ENCODE data around the gene MARK3. TPM values are rescaled to one million over a fixed set of nuclear protein-coding genes. Genes with fewer than 3 reads are reported as not detected.
"Not testable (repeated sequence)": the region's sequence is repeated elsewhere in the genome, so short reads cannot be mapped to it uniquely, and the experiment has no call there.

The MARK3 gene
- total RNA-seq, 4 donors from 2014 or later: 78.8 to 133 (median 121) TPM

- TF ChIP-seq, protein P1, sequence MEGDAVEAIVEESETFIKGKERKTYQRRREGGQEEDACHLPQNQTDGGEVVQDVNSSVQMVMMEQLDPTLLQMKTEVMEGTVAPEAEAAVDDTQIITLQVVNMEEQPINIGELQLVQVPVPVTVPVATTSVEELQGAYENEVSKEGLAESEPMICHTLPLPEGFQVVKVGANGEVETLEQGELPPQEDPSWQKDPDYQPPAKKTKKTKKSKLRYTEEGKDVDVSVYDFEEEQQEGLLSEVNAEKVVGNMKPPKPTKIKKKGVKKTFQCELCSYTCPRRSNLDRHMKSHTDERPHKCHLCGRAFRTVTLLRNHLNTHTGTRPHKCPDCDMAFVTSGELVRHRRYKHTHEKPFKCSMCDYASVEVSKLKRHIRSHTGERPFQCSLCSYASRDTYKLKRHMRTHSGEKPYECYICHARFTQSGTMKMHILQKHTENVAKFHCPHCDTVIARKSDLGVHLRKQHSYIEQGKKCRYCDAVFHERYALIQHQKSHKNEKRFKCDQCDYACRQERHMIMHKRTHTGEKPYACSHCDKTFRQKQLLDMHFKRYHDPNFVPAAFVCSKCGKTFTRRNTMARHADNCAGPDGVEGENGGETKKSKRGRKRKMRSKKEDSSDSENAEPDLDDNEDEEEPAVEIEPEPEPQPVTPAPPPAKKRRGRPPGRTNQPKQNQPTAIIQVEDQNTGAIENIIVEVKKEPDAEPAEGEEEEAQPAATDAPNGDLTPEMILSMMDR (IDR thresholded peaks at IDR 0.05): no peak
- ATAC-seq (ENCODE audit: low FRiP score) (no peak), DNase-seq (ENCODE audit: low spot score) (no peak)
These were observed 118.1 kb downstream of the MARK3 start for GRCh38 chr14:103503296-103503695.

GRCh38 chr14:103504991-103505565 lies 119.9 kb downstream of the MARK3 start:
- no peak for DNase-seq (ENCODE audit: low spot score)
- TF ChIP-seq, protein P1 (IDR thresholded peaks at IDR 0.05): no peak
- ATAC-seq (ENCODE audit: low FRiP score): no peak

GRCh38 chr14:103507751-103508150 lies 122.5 kb downstream of the MARK3 start:
- TF ChIP-seq, protein P1 (IDR thresholded peaks at IDR 0.05): no peak
- ATAC-seq (ENCODE audit: low FRiP score) (no peak), DNase-seq (ENCODE audit: low spot score) (no peak)

GRCh38 chr14:103508521-103509329 lies 123.5 kb downstream of the MARK3 start:
- ATAC-seq (ENCODE audit: low FRiP score) (no peak), DNase-seq (ENCODE audit: low spot score) (no peak)
- TF ChIP-seq, protein P1 (IDR thresholded peaks at IDR 0.05): no peak

DNA sequence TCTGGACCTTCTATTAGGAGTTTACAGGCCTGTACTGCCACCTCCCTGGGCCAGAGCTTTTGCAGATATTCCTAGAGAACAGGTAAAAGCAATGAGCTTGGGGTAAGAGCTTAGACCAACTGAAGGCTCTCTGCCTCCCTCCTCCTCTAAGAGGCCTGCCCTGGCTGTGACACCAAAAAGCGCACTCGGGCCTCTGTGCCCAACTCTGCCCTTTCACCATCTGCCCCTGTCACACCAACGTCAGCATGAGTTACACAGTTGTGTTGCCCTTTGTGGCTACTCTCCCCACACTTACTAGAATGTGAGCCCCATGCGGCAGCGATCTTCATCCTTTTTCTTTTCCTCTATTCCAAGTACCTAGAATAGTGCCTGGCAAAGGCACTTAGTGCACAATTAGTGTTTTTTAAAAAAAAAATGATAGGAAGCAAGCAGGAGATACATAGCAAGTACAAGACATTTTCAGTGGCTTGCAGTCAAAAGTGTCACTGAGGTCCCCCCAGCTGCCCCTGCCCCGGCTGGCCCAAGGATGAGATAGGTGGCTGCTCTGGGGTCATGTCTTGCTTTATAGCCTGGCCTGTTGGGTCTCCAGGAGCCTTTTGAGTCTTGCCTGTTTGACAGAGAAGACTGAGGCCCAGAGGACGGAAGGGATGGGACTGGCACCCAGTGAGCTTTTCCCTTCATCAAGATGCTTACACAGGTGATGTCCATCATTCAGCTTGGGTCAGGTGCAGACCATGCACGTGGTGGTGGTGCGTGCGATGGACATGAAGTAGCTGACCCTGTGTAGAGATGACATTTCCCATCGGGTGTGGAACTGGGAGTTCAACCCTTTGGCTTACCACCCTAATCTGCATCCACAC lies 124.9 kb downstream of the MARK3 start:
- TF ChIP-seq, protein P1 (IDR thresholded peaks at IDR 0.05): no peak
- DNase-seq (ENCODE audit: low spot score) (no peak), ATAC-seq (ENCODE audit: low FRiP score) (no peak)

DNA sequence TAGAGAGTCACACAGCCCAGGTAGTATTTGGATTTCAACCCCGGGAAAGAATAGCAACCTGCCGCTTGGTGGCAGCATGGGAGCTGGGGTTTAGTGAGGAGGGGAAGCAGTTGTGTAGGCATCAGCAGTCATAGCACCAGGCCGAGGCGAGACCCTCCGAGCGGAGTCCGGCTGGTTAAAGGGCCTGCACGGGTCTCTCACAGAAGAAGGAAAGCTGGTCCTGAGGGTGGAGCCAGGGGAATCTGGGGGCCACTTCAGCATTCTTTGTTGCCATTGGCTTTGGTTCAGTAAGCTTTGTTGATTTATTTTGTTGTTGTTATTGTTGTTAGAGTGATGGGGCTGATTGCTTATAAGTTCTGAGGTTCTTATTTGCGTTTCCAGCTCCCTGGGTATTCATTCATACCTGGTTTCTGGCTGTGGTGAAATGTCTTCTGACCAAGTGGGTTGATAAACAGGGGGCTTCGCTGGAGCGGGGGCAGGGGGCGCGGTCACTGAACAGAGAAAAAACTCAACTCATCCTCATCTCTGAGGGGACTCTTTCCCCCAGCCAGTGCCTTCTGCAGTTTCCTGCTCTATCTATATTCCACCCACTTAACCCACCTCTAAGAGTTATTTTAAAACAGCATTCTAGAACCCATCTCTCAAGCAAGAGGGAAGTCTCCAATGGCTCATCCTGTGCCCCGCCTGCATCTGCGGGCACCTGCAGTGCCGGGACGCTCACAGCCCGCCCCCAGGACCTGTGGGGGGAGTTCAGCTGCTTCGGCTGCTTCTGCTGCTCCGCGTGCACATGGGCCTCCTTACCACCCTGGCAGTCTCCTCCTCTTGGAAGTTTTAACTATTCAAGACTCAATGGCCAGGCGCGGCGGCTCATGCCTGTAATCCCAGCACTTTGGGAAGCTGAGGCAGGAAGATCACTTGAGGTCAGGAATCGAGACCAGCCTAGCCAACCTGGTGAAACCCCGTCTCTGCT lies 125.8 kb downstream of the MARK3 start:
- TF ChIP-seq, protein P1 (IDR thresholded peaks at IDR 0.05): no peak
- DNase-seq (ENCODE audit: low spot score) (peak; percentile 15), ATAC-seq (ENCODE audit: low FRiP score) (no peak)

- not testable (repeated sequence) for DNase-seq (ENCODE audit: low spot score); ATAC-seq (ENCODE audit: low FRiP score)
These were observed 127.0 kb downstream of the MARK3 start for GRCh38 chr14:103512180-103512579.

Measured in omental fat pad (tissue), 4 donors.